Measurements from ENCODE around the gene BMI1. TPM values are rescaled to one million over a fixed set of nuclear protein-coding genes. Genes with fewer than 3 reads are reported as not detected.
A peak's percentile ranks its signal among the peaks of the same experiment; 100 is the strongest.

BMI1 gene
- total RNA-seq, 2 experiments from 2014 or later = 59.2 to 59.6 TPM

GRCh38 chr10:22315455-22316285, 5.2 kb upstream of the BMI1 start:
- H3K36me3 Mint-ChIP-seq = peaks cover 6% of the 10 kb centered on the region
- H3K4me1 Mint-ChIP-seq = peaks cover 30% of the 10 kb centered on the region
- peak overlapping the region; percentile 87 for H3K27ac Mint-ChIP-seq
- no peak for DNase-seq
- H3K9me3 Mint-ChIP-seq = no peaks in the 10 kb centered on the region
- peak overlapping the region; percentile 91 for H3K4me3 Mint-ChIP-seq
- H3K27me3 Mint-ChIP-seq = peaks cover 55% of the 10 kb centered on the region

DNA sequence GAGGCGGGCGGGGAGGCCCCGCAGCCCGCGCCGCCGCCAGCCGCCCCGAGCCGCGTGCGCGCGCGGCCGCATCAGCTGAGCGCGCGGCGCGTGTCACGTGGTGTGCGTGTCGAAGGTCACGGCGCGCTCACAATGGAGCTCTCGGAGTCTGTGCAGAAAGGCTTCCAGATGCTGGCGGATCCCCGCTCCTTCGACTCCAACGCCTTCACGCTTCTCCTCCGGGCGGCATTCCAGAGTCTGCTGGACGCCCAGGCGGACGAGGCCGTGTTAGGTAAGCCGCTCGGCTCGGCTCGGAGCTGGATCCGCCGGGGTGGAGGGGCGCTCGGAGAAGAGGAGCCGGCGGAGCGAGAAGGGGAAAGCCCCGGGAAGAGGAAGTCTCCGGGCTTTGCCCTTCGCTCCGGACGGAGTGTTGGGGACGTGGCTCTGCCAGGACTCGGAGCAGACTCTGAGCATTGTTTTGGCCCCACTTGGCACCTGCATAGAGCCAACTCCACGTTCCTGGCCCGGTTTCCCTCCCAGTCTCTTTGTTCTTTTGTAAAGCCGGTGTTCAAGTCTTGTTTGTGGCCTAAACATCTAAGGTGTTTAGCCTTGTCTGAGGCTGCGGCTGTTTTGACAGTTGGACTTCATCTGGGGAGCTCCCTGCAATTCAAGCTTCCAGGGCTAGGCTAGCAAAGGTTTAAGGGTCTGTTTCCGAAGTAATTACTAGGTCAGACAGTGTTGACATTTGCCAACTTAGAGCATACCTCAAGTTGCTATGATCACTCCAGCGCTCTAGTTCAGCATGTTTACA, 4.4 kb upstream of the BMI1 start, which contains the start of gene COMMD3:
TSS of gene COMMD3 (plus strand) at position 103 of the 790 bp plus-strand sequence. CDS start at position 133, 30 bp downstream.
- H3K27me3 Mint-ChIP-seq = peaks cover 47% of the 10 kb centered on the region
- H3K36me3 Mint-ChIP-seq = peaks cover 6% of the 10 kb centered on the region
- peak within 1 kb of the TSS; percentile 87 for H3K27ac Mint-ChIP-seq
- H3K9me3 Mint-ChIP-seq = no peaks in the 10 kb centered on the region
- H3K4me3 Mint-ChIP-seq = peak within 1 kb of the TSS; percentile 91
- peaks cover 30% of the 10 kb centered on the region for H3K4me1 Mint-ChIP-seq
- peak; percentile 80 for DNase-seq

GRCh38 chr10:22317076-22317370, 3.9 kb upstream of the BMI1 start:
- Mint-ChIP-seq H3K4me3 (peak overlapping the region; percentile 87), H3K27me3 (peaks cover 43% of the 10 kb centered on the region), H3K9me3 (no peaks in the 10 kb centered on the region), H3K4me1 (peaks cover 30% of the 10 kb centered on the region), H3K27ac (peak overlapping the region; percentile 77), H3K36me3 (peaks cover 6% of the 10 kb centered on the region)
- no peak for DNase-seq

GRCh38 chr10:22317771-22318565, 2.9 kb upstream of the BMI1 start:
- DNase-seq = no peak
- H3K36me3 Mint-ChIP-seq = peaks cover 12% of the 10 kb centered on the region
- no peaks in the 10 kb centered on the region for H3K9me3 Mint-ChIP-seq
- H3K4me1 Mint-ChIP-seq = peaks cover 35% of the 10 kb centered on the region
- H3K27me3 Mint-ChIP-seq = peaks cover 50% of the 10 kb centered on the region
- no peak overlapping the region for H3K27ac Mint-ChIP-seq
- peak overlapping the region; percentile 87 for H3K4me3 Mint-ChIP-seq

DNA sequence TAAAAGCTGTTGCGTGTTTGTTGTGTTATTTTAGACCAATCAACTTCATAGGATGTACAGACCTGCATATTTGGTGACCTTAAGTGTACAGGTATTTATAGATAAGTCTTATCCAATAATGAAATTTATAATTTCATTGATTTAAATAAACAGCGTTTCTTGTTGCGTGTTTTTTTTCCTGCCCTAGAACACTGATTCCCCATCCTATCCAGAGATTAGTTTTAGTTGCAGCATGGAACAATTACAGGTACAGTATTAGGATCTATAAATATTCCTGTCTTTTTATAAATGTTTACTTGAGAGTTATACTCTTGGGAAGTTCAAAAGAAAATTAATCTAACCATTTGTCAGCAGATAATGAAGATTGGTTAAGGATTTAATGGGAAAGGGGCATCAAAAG, 2.1 kb upstream of the BMI1 start:
- Mint-ChIP-seq H3K27ac (no peak overlapping the region), H3K27me3 (peaks cover 54% of the 10 kb centered on the region), H3K4me3 (no peak overlapping the region), H3K4me1 (peaks cover 39% of the 10 kb centered on the region), H3K9me3 (no peaks in the 10 kb centered on the region), H3K36me3 (peaks cover 12% of the 10 kb centered on the region)
- DNase-seq = no peak

- Mint-ChIP-seq H3K9me3 (no peaks in the 10 kb centered on the region), H3K4me1 (peaks cover 46% of the 10 kb centered on the region), H3K36me3 (peaks cover 15% of the 10 kb centered on the region), H3K4me3 (peak overlapping the region; percentile 80), H3K27me3 (peaks cover 62% of the 10 kb centered on the region), H3K27ac (peak overlapping the region; percentile 88)
- DNase-seq = no peak
Observed at GRCh38 chr10:22319547-22319979, 1.3 kb upstream of the BMI1 start.

- H3K27me3 Mint-ChIP-seq = peaks cover 62% of the 10 kb centered on the region
Observed at GRCh38 chr10:22319980-22320558, 830 bp upstream of the BMI1 start.

DNA sequence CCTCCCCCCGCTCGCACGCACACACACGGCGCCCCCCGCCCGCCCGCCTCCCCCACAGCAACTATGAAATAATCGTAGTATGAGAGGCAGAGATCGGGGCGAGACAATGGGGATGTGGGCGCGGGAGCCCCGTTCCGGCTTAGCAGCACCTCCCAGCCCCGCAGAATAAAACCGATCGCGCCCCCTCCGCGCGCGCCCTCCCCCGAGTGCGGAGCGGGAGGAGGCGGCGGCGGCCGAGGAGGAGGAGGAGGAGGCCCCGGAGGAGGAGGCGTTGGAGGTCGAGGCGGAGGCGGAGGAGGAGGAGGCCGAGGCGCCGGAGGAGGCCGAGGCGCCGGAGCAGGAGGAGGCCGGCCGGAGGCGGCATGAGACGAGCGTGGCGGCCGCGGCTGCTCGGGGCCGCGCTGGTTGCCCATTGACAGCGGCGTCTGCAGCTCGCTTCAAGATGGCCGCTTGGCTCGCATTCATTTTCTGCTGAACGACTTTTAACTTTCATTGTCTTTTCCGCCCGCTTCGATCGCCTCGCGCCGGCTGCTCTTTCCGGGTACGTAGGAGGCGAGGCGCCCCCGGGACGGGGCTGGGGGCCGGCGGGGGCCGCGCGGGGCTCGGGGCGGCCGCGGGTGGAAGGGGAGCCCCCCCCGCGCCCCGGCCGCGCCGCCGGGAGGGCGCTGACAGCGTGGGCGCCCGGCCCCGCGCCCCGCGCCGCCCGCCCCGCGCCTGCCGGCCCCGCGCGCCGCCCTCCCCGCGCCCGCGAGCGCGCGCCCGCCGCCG, 441 bp downstream of the BMI1 start:
- no peaks in the 10 kb centered on the region for H3K9me3 Mint-ChIP-seq
- peak overlapping the region; percentile 88 for H3K27ac Mint-ChIP-seq
- H3K4me1 Mint-ChIP-seq = peaks cover 43% of the 10 kb centered on the region
- peaks cover 14% of the 10 kb centered on the region for H3K36me3 Mint-ChIP-seq
- peaks cover 60% of the 10 kb centered on the region for H3K27me3 Mint-ChIP-seq
- peak; percentile 64 for DNase-seq
- H3K4me3 Mint-ChIP-seq = peak overlapping the region; percentile 81

More at GRCh38 chr10:22319980-22320558, 830 bp upstream of the BMI1 start:
- H3K9me3 Mint-ChIP-seq = no peaks in the 10 kb centered on the region
- H3K27ac Mint-ChIP-seq = peak overlapping the region; percentile 88
- no peak for DNase-seq
- H3K4me3 Mint-ChIP-seq = peak overlapping the region; percentile 80
- H3K4me1 Mint-ChIP-seq = peaks cover 47% of the 10 kb centered on the region
- H3K36me3 Mint-ChIP-seq = peaks cover 15% of the 10 kb centered on the region

- peak; percentile 18 for DNase-seq
- H3K4me1 Mint-ChIP-seq = peaks cover 45% of the 10 kb centered on the region
Observed at GRCh38 chr10:22321924-22322640, 1.2 kb downstream of the BMI1 start.

DNA sequence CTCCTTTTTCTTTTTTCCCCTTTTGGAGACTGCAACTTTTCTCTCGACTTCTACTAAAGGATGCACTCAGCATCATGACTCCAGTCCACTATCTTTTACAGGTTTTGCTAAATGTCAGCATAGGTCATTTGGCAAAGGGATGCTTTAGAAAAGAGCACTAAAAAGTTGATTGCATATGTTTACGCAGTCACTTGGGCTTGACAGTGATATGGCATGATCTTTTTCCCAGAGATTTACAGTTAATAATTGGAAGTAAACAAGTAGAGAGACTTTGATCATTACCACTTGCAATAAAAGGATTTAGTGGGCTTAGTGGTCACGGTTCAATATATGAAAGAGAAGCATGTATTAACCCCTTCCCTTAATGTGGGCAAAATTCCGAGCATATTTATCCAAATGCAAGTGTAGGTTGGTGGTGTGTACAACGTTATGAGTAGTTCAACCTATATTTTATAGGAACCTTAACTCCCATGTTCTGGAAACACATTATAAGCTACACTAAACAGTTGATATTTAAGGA, 1.8 kb downstream of the BMI1 start:
- peak overlapping the region; percentile 80 for H3K4me3 Mint-ChIP-seq
- no peak for DNase-seq
- no peaks in the 10 kb centered on the region for H3K9me3 Mint-ChIP-seq
- H3K4me1 Mint-ChIP-seq = peaks cover 43% of the 10 kb centered on the region
- H3K27me3 Mint-ChIP-seq = peaks cover 68% of the 10 kb centered on the region
- H3K27ac Mint-ChIP-seq = peak overlapping the region; percentile 85
- peaks cover 21% of the 10 kb centered on the region for H3K36me3 Mint-ChIP-seq

More at GRCh38 chr10:22321924-22322640, 1.2 kb downstream of the BMI1 start:
- Mint-ChIP-seq H3K27me3 (peaks cover 64% of the 10 kb centered on the region), H3K4me3 (peak overlapping the region; percentile 80), H3K36me3 (peaks cover 19% of the 10 kb centered on the region), H3K9me3 (no peaks in the 10 kb centered on the region), H3K27ac (peak overlapping the region; percentile 85)

GRCh38 chr10:22323538-22324305, 2.8 kb downstream of the BMI1 start:
- H3K9me3 Mint-ChIP-seq = no peaks in the 10 kb centered on the region
- H3K27me3 Mint-ChIP-seq = peaks cover 65% of the 10 kb centered on the region
- H3K27ac Mint-ChIP-seq = no peak overlapping the region
- H3K36me3 Mint-ChIP-seq = peaks cover 21% of the 10 kb centered on the region
- H3K4me1 Mint-ChIP-seq = peaks cover 37% of the 10 kb centered on the region
- DNase-seq = no peak
- peak overlapping the region; percentile 80 for H3K4me3 Mint-ChIP-seq

GRCh38 chr10:22324413-22324812, 3.5 kb downstream of the BMI1 start:
- H3K9me3 Mint-ChIP-seq = no peaks in the 10 kb centered on the region
- DNase-seq = no peak
- peaks cover 34% of the 10 kb centered on the region for H3K4me1 Mint-ChIP-seq
- H3K27ac Mint-ChIP-seq = peak overlapping the region; percentile 72
- peak overlapping the region; percentile 80 for H3K4me3 Mint-ChIP-seq
- H3K27me3 Mint-ChIP-seq = peaks cover 62% of the 10 kb centered on the region
- H3K36me3 Mint-ChIP-seq = peaks cover 23% of the 10 kb centered on the region
